ENCODE data around the gene PHB1.
"Not testable (repeated sequence)": the region's sequence is repeated elsewhere in the genome, so short reads cannot be mapped to it uniquely, and the experiment has no call there.

PHB1 gene

GRCh38 chr17:49378311-49378710 is 36.4 kb downstream of the PHB1 start:
- DNase-seq (ENCODE audit: low read depth), result no peak

GRCh38 chr17:49375544-49375943 is 39.1 kb downstream of the PHB1 start:
- no peak for DNase-seq (ENCODE audit: low read depth)

GRCh38 chr17:49373115-49373514 is 41.6 kb downstream of the PHB1 start:
- DNase-seq (ENCODE audit: low read depth), result no peak

GRCh38 chr17:49372425-49372824 is 42.3 kb downstream of the PHB1 start:
- no peak for DNase-seq (ENCODE audit: low read depth)

GRCh38 chr17:49370971-49371834 is 43.5 kb downstream of the PHB1 start:
- no peak for DNase-seq (ENCODE audit: low read depth)

GRCh38 chr17:49369760-49370159 is 44.9 kb downstream of the PHB1 start:
- no peak for DNase-seq (ENCODE audit: low read depth)

GRCh38 chr17:49369089-49369488 is 45.6 kb downstream of the PHB1 start:
- DNase-seq (ENCODE audit: low read depth), result no peak

GRCh38 chr17:49365667-49366066 is 49.0 kb downstream of the PHB1 start:
- DNase-seq (ENCODE audit: low read depth), result no peak

- not testable (repeated sequence) for DNase-seq (ENCODE audit: low read depth)
These were observed 49.6 kb downstream of the PHB1 start for GRCh38 chr17:49365126-49365525.

- no peak for DNase-seq (ENCODE audit: low read depth)
These were observed 50.6 kb downstream of the PHB1 start for GRCh38 chr17:49364119-49364518.

GRCh38 chr17:49363251-49363650 is 51.4 kb downstream of the PHB1 start:
- no peak for DNase-seq (ENCODE audit: low read depth)

- no peak for DNase-seq (ENCODE audit: low read depth)
These were observed 52.0 kb downstream of the PHB1 start for GRCh38 chr17:49362723-49363117.

GRCh38 chr17:49361902-49362722 is 52.6 kb downstream of the PHB1 start, which contains the start of gene ZNF652:
TSS of gene ZNF652 (minus strand) at chr17:49362250. CDS start at chr17:49317725, 44,525 bp downstream.
- DNase-seq (ENCODE audit: low read depth), result peak; percentile 86

- DNase-seq (ENCODE audit: low read depth), result peak; percentile 47
These were observed 53.4 kb downstream of the PHB1 start for GRCh38 chr17:49361129-49361901.

- no peak for DNase-seq (ENCODE audit: low read depth)
These were observed 53.9 kb downstream of the PHB1 start for GRCh38 chr17:49360796-49361128.

- no peak for DNase-seq (ENCODE audit: low read depth)
These were observed 54.5 kb downstream of the PHB1 start for GRCh38 chr17:49359990-49360795.

- no peak for DNase-seq (ENCODE audit: low read depth)
These were observed 55.9 kb downstream of the PHB1 start for GRCh38 chr17:49358641-49359247.

- DNase-seq (ENCODE audit: low read depth), result no peak
These were observed 57.2 kb downstream of the PHB1 start for GRCh38 chr17:49357516-49357915.

- no peak for DNase-seq (ENCODE audit: low read depth)
These were observed 58.4 kb downstream of the PHB1 start for GRCh38 chr17:49356320-49356719.
